Left ventricle myocardium inferior (tissue), 1 donor: Measurements from ENCODE around the gene LMCD1. TPM values are rescaled to one million over a fixed set of nuclear protein-coding genes. Genes with fewer than 3 reads are reported as not detected.
A peak's percentile ranks its signal among the peaks of the same experiment; 100 is the strongest.

ENCODE experiments used
- DNase-seq: peaks from one replicate; pipeline ENCODE4 v3.0.0-alpha.2; 2020
- H3K27ac ChIP-seq: fragments of 200-600 bp; replicated peaks from 2 replicates; pipeline ENCODE4 v1.8.0; 2021
- H3K27me3 ChIP-seq: fragments of 200-600 bp; 2 replicates; pipeline ENCODE4 v1.8.0; 2021; ENCODE audit warnings: low read depth
- H3K36me3 ChIP-seq: fragments of 200-600 bp; 2 replicates; pipeline ENCODE4 v1.8.0; 2021
- H3K4me1 ChIP-seq: fragments of 200-600 bp; 2 replicates; pipeline ENCODE4 v1.8.0; 2021
- H3K4me3 ChIP-seq: fragments of 200-600 bp; 2 replicates; pipeline ENCODE4 v1.8.0; 2021; ENCODE audit warnings: mild to moderate bottlenecking, moderate library complexity
- H3K9me3 ChIP-seq: fragments of 200-600 bp; replicated peaks from 2 replicates; pipeline ENCODE4 v1.8.0; 2021
- intact Hi-C: fragments of 100-400 bp; cut with micrococcal nuclease; formaldehyde crosslinking; loops from one replicate; pipeline ENCODE4 v1.11.0; 2022
- total RNA-seq: library from RNA; stranded (reverse); fragmentation: NEBNext Ultra II Directional; extraction: Animal tissue kit (Norgen Biotek cat#: 25700); gene quantifications from one replicate; pipeline ENCODE4 v1.2.1, GENCODE V29; 2021
- TF ChIP-seq, protein P1 (sequence below): fragments of 200-600 bp; IDR thresholded peaks from 2 replicates; pipeline ENCODE4 v1.8.0; 2021; ENCODE audit warnings: antibody characterized with exemption, mild to moderate bottlenecking, borderline replicate concordance
- donor health status: DM: no; HTN: yes; CAD: no; lungs with severe emphysema.

The LMCD1 gene
- total RNA-seq, 1 donor from 2014 or later = 72.9 TPM

DNA sequence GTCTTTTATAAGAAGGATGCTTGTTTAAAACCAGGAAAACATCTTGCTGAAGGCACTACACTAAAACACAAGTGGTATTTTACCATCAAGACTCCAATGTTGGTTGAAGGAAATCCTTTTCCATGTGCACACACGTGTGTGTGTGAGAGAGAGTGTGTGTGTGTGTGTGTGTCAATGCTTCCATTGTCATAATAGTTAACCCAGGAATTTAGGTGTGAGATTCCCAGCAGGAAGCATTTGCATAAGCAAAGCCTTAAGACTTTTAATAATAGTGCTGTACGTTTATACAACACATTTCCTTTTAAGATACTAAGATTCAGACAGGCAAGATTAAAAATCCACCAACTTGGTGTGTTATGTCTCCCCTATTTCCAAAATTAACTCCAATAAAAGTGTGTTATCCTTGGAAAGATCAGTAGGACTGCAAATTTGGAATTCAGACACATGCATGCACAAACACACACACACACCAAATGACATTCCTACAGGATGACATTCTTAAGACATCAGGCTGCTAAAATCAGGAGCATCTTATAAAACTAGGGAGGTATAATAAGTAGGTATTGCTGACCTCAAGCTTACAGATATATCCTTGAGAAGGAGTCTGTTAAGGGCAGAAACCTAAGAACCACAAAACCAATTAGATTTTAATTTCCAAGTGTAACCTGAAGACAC is 18.3 kb downstream of the LMCD1 start:
- H3K9me3 ChIP-seq = no peaks in the 10 kb centered on the region
- intact Hi-C loops = no loop called here
- peak overlapping the region; percentile 30 for H3K27ac ChIP-seq
- peaks cover 7% of the 10 kb centered on the region for H3K36me3 ChIP-seq
- H3K27me3 ChIP-seq = no peaks in the 10 kb centered on the region
- peaks cover 82% of the 10 kb centered on the region for H3K4me1 ChIP-seq
- DNase-seq = no peak
- TF ChIP-seq, protein P1, sequence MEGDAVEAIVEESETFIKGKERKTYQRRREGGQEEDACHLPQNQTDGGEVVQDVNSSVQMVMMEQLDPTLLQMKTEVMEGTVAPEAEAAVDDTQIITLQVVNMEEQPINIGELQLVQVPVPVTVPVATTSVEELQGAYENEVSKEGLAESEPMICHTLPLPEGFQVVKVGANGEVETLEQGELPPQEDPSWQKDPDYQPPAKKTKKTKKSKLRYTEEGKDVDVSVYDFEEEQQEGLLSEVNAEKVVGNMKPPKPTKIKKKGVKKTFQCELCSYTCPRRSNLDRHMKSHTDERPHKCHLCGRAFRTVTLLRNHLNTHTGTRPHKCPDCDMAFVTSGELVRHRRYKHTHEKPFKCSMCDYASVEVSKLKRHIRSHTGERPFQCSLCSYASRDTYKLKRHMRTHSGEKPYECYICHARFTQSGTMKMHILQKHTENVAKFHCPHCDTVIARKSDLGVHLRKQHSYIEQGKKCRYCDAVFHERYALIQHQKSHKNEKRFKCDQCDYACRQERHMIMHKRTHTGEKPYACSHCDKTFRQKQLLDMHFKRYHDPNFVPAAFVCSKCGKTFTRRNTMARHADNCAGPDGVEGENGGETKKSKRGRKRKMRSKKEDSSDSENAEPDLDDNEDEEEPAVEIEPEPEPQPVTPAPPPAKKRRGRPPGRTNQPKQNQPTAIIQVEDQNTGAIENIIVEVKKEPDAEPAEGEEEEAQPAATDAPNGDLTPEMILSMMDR = no peak
- no peak overlapping the region for H3K4me3 ChIP-seq

DNA sequence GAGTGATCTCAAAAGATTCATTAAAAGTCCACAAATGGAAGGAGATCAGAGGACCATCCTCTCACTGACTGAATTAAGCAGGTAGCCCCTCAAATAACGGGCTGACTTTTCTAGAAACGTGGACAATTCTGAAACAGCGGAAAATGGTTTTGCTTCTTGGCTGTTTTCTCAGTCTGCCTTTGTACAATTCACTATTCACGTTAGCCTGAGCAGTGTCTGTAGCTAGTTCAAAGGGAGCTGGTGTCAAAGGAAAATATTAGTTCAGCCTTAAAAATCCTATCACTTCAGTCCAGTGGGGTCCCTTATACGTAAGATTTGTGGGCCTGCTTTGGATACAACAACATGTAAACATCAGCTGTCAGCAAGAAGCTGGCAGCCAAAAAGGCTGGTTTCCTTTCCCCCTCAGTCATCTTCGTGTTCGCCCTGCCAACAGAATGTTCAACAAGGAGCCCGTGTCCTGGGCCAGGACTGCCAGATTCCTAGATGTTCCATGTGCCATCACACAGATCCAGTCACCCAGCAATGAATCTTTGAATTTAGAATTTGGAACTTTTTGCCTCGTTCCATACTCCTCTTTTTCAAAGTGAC is 19.3 kb downstream of the LMCD1 start:
- peaks cover 7% of the 10 kb centered on the region for H3K36me3 ChIP-seq
- H3K4me3 ChIP-seq = no peak overlapping the region
- TF ChIP-seq, protein P1 = no peak
- H3K27me3 ChIP-seq = no peaks in the 10 kb centered on the region
- H3K9me3 ChIP-seq = no peaks in the 10 kb centered on the region
- intact Hi-C loops = no loop called here
- no peak overlapping the region for H3K27ac ChIP-seq
- H3K4me1 ChIP-seq = peaks cover 83% of the 10 kb centered on the region
- DNase-seq = no peak

DNA sequence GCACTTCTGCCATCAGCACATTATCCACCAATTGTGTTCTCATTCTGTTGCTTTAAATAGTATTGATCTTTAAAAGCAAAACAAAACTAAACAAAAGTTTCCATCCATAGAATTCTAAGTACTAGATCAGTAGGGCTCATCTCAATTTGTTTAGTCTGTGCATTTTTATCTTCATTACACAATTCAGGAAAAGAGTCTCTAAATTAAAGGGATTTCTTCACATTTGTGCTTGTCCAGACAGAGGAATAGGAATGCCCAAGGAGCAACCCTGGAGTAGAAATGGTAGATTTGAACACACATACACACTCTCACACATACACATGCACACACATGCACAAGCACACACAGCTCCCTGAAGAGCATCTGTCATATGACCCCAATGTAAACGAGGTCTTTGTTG is 21.4 kb downstream of the LMCD1 start:
- peaks cover 84% of the 10 kb centered on the region for H3K4me1 ChIP-seq

DNA sequence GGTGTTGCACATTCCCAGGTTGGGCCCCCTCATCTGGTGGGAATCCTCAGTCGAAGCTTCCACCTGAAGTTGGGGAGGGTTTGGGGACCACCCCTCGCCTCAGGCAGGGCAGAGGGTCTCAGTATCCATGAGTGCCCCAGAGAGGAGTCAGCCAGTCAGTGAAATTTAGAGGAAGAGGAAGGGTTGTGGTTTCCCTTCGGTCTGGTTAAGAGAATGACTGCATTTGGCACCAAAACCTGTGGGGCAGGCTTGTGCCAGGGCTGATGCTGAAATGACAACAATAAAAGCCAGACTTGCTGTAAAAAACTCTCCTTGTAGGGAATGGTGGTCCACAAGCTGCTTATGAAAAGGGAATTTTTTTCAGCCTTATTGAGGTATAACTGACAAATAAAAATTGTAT is 22.6 kb downstream of the LMCD1 start:
- Histone ChIP-seq H3K36me3 (peaks cover 7% of the 10 kb centered on the region), H3K27ac (peak overlapping the region; percentile 57), H3K4me1 (peaks cover 84% of the 10 kb centered on the region), H3K4me3 (no peak overlapping the region), H3K9me3 (no peaks in the 10 kb centered on the region), H3K27me3 (no peaks in the 10 kb centered on the region)
- DNase-seq = no peak
- TF ChIP-seq, protein P1 = no peak
- intact Hi-C loops = no loop called here

More for the DNA sequence above, 21.4 kb downstream of the LMCD1 start:
- H3K36me3 ChIP-seq = peaks cover 7% of the 10 kb centered on the region
- intact Hi-C loops = no loop called here
- H3K27me3 ChIP-seq = no peaks in the 10 kb centered on the region
- TF ChIP-seq, protein P1 = no peak
- DNase-seq = no peak
- H3K4me3 ChIP-seq = no peak overlapping the region
- no peaks in the 10 kb centered on the region for H3K9me3 ChIP-seq
- peak overlapping the region; percentile 57 for H3K27ac ChIP-seq

DNA sequence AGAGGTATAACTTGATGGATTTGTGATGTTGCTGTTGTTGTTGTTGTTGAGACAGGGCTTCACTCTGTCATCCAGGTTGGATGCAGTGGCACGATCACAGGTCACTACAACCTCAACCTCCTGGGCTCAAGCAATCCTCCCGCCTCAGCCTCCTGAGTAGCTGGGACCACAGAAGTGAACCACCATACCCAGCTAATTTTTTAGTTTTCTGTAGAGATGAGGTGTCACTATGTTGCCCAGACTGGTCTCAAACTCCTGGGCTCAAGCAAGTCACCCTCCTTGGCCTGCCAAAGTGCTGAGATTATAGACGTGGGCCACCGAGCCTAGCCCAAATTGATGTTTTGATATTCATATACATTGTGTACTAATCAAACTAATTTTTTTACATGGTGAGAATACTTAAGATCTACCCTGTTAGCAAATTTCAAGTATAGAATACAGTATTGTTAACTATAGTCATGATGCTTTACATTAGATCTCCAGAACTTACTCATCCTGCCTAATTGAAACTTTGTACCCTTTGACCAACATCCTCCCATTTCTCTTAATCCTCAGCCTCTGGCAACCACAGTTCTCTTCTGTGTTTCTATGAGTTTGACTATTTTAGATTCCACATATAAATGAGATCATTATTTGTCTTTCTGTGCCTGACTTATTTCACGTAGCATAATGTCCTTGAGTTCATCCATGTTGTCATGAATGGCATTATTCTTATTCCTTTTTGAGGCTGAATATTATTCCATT is 23.2 kb downstream of the LMCD1 start:
- Histone ChIP-seq H3K4me1 (peaks cover 84% of the 10 kb centered on the region), H3K27me3 (no peaks in the 10 kb centered on the region), H3K36me3 (peaks cover 7% of the 10 kb centered on the region), H3K27ac (peak overlapping the region; percentile 57), H3K4me3 (no peak overlapping the region), H3K9me3 (no peaks in the 10 kb centered on the region)
- TF ChIP-seq, protein P1 = no peak
- DNase-seq = no peak
- intact Hi-C loops = no loop called here
